ENCODE data around the gene INAFM2. TPM values are rescaled to one million over a fixed set of nuclear protein-coding genes. Genes with fewer than 3 reads are reported as not detected.

INAFM2 gene
- total RNA-seq, 1 experiment from 2014 or later: 14.3 TPM

DNA sequence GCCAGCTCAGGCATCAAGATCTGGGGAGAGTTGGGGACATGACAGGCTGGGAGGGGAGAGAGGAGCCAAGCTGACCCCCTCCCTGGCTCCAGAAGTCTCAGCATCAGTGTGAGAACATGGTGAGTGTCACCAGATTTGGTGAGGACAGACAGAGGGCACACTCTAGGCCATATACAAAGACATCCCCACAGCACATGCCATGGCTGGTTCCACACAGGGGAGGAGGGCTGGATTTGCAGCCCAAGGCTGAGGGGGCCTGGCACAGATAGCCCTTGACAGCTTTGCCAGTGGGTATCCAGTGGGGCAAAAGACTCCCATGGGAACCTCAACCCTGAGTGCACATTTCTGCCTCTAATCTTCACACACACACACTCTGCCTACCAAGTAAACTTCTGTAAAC is 30.5 kb upstream of the INAFM2 start:
- CTCF ChIA-PET: no interaction called here

DNA sequence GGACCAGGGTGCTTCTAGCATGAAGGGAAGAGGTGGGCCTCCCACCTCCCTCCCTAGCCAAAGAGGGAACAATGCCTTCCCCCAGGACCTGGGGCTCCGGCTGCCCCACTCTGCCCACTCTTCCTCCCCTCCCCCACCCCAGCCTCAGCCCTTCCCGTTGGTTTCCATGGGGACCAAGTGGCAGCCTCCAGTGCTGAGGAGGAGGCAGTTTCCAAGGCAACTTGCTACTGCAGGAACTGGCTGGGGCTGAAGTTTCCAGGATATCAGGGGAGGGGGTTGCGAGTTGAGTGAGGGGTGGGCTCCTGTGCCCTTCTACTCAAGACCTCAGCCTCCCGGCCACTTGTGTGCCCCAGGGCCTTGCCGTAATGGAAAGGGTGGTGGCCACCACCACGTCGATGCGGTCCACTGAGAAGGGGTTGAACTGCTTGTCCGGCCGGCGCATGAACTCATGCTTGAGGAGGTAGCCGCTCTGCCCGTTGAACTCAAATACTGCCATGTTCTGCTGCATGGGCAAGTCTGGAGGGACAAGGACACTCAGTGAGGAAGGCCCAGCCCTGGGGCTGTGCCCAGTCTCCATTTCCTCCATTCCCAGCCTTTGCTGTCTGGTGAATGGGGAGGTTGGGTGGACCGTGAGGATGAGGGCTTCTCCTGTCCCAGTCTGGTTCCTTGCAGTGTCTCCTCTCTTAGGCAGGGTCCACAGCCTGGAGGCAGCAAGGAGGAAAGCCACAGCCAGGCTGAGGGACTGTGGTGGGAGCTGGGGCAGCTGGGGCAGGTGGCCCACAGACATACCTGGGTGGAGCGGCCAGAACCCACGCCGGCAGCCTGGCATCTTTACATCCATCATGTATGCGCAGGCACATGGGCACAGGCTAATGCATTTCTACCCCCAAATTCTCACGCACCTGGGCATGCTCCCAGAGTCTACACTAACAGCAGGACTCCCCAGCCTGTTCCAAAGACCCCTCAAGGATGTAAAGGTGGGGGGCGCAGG is 29.3 kb upstream of the INAFM2 start:
- Mint-ChIP-seq H3K4me1 (ENCODE audit: low read depth, unreplicated experiment) (peaks cover 8% of the 10 kb centered on the region), H3K27ac (ENCODE audit: unreplicated experiment) (no peak overlapping the region), H3K4me3 (ENCODE audit: low read depth, unreplicated experiment) (no peak overlapping the region), H3K9me3 (ENCODE audit: low read depth, unreplicated experiment) (no peaks in the 10 kb centered on the region), H3K36me3 (ENCODE audit: insufficient read depth, unreplicated experiment) (peaks cover 9% of the 10 kb centered on the region), H3K27me3 (ENCODE audit: unreplicated experiment) (no peaks in the 10 kb centered on the region)
- BruUV-seq (replicated peaks): no TSS peak
- CTCF ChIA-PET: no interaction called here
- no peak for DNase-seq
- TF ChIP-seq, protein P1, sequence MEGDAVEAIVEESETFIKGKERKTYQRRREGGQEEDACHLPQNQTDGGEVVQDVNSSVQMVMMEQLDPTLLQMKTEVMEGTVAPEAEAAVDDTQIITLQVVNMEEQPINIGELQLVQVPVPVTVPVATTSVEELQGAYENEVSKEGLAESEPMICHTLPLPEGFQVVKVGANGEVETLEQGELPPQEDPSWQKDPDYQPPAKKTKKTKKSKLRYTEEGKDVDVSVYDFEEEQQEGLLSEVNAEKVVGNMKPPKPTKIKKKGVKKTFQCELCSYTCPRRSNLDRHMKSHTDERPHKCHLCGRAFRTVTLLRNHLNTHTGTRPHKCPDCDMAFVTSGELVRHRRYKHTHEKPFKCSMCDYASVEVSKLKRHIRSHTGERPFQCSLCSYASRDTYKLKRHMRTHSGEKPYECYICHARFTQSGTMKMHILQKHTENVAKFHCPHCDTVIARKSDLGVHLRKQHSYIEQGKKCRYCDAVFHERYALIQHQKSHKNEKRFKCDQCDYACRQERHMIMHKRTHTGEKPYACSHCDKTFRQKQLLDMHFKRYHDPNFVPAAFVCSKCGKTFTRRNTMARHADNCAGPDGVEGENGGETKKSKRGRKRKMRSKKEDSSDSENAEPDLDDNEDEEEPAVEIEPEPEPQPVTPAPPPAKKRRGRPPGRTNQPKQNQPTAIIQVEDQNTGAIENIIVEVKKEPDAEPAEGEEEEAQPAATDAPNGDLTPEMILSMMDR (IDR thresholded peaks at IDR 0.05; ENCODE audit: unreplicated experiment): no peak
- intact Hi-C loops (cut with micrococcal nuclease; ENCODE audit: unreplicated experiment): no loop called here

More for the DNA sequence above, 30.5 kb upstream of the INAFM2 start:
- peaks cover 7% of the 10 kb centered on the region for H3K36me3 Mint-ChIP-seq (ENCODE audit: insufficient read depth, unreplicated experiment)
- no peaks in the 10 kb centered on the region for H3K27me3 Mint-ChIP-seq (ENCODE audit: unreplicated experiment)
- TF ChIP-seq, protein P1 (IDR thresholded peaks at IDR 0.05; ENCODE audit: unreplicated experiment): no peak
- H3K4me3 Mint-ChIP-seq (ENCODE audit: low read depth, unreplicated experiment): no peak overlapping the region
- H3K9me3 Mint-ChIP-seq (ENCODE audit: low read depth, unreplicated experiment): no peaks in the 10 kb centered on the region
- intact Hi-C loops (cut with micrococcal nuclease; ENCODE audit: unreplicated experiment): no loop called here
- BruUV-seq (replicated peaks): no TSS peak
- H3K27ac Mint-ChIP-seq (ENCODE audit: unreplicated experiment): no peak overlapping the region
- DNase-seq: no peak
- H3K4me1 Mint-ChIP-seq (ENCODE audit: low read depth, unreplicated experiment): peaks cover 12% of the 10 kb centered on the region

DNA sequence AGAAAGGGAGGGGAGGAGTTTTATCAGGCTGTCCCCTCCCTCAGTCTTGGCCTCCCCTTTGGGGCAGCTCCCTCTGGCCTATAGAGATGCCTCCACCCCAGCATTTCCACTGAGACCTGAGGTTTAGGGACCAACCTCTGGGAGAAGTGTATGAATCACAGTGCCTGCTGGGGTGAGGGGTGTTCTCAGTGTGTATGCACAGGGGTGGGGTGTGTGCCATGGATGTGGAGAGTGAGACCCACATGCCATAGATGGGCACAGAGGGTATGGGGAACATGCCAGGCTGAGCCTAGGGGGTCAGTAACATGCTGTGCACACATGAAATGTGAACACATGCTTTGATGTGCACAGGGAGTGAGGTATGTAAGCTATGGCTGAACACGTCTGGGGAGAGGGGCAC is 28.2 kb upstream of the INAFM2 start:
- peaks cover 11% of the 10 kb centered on the region for H3K36me3 Mint-ChIP-seq (ENCODE audit: insufficient read depth, unreplicated experiment)
- H3K27me3 Mint-ChIP-seq (ENCODE audit: unreplicated experiment): no peaks in the 10 kb centered on the region
- no peaks in the 10 kb centered on the region for H3K4me1 Mint-ChIP-seq (ENCODE audit: low read depth, unreplicated experiment)
- BruUV-seq (replicated peaks): no TSS peak
- CTCF ChIA-PET: no interaction called here
- H3K9me3 Mint-ChIP-seq (ENCODE audit: low read depth, unreplicated experiment): no peaks in the 10 kb centered on the region
- intact Hi-C loops (cut with micrococcal nuclease; ENCODE audit: unreplicated experiment): no loop called here
- no peak overlapping the region for H3K4me3 Mint-ChIP-seq (ENCODE audit: low read depth, unreplicated experiment)
- no peak for DNase-seq
- TF ChIP-seq, protein P1 (IDR thresholded peaks at IDR 0.05; ENCODE audit: unreplicated experiment): no peak
- H3K27ac Mint-ChIP-seq (ENCODE audit: unreplicated experiment): no peak overlapping the region

DNA sequence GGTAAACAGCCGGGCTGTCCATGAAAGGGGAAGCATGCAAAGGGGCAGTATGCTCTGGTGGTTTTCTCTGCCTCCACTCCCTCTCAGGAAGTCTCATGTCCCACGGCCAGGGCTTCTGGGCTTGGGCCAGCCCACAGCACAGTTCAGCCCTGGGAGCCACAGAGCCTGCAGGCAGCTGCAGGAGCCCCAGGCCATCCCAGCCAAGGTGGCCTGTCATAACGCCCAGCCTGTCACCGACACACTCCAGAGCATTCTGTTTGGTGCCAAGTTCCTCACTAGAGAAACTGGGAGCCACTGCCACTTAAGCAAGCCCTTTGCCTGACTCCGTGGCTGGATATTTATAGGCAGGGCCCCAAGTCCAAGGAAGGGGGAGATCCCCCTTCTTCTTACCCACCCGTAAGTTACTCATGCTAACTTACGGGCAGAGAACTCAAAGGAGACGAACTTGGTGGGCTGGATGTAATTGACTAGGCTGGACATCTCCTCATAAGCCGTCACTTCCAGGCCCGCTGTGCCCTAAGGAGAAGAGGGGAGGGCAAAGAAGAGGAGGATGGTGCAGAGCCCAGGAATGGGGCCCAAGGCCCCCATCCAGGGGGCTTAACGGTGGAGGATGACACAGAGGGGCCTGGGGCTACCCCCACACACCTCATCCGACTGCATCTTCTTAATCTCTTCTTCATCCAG is 27.5 kb upstream of the INAFM2 start:
- Mint-ChIP-seq H3K4me1 (ENCODE audit: low read depth, unreplicated experiment) (no peaks in the 10 kb centered on the region), H3K36me3 (ENCODE audit: insufficient read depth, unreplicated experiment) (peaks cover 11% of the 10 kb centered on the region), H3K4me3 (ENCODE audit: low read depth, unreplicated experiment) (no peak overlapping the region), H3K27me3 (ENCODE audit: unreplicated experiment) (no peaks in the 10 kb centered on the region), H3K9me3 (ENCODE audit: low read depth, unreplicated experiment) (no peaks in the 10 kb centered on the region), H3K27ac (ENCODE audit: unreplicated experiment) (no peak overlapping the region)
- TF ChIP-seq, protein P1 (IDR thresholded peaks at IDR 0.05; ENCODE audit: unreplicated experiment): no peak
- BruUV-seq (replicated peaks): no TSS peak
- intact Hi-C loops (cut with micrococcal nuclease; ENCODE audit: unreplicated experiment): no loop called here
- no peak for DNase-seq
- CTCF ChIA-PET: no interaction called here

Data from Calu3 (cell line).